HepG2 (cell line): ENCODE data around the gene DAAM1. TPM values are rescaled to one million over a fixed set of nuclear protein-coding genes. Genes with fewer than 3 reads are reported as not detected.

Source experiments
- DMAP1 ChIP-seq: IDR thresholded peaks from 2 replicates; pipeline ENCODE4 v1.6.1; 2016
- DPF2 ChIP-seq: sonication (generic); formaldehyde crosslinking; IDR thresholded peaks from 2 replicates; pipeline ENCODE4 v1.4.0; 2020; ENCODE audit warnings: mild to moderate bottlenecking, low read depth, missing genetic modification reagents, borderline replicate concordance
- KLF6 ChIP-seq: IDR thresholded peaks from 2 replicates; pipeline ENCODE4 v1.8.0; 2016; ENCODE audit warnings: missing biosample characterization, missing genetic modification reagents
- NBN ChIP-seq: fragments of 450-650 bp; conservative IDR thresholded peaks from 2 replicates; pipeline ENCODE4 v1.6.1; 2017
- NCOA2 ChIP-seq: sonication (generic); formaldehyde crosslinking; IDR thresholded peaks from 2 replicates; pipeline ENCODE4 v1.8.0; 2022; ENCODE audit warnings: inconsistent platforms
- NFKBIZ ChIP-seq: IDR thresholded peaks from 2 replicates; pipeline ENCODE4 v1.6.1; 2018; ENCODE audit warnings: missing genetic modification reagents, missing compliant biosample characterization
- SALL1 ChIP-seq: sonication (generic); formaldehyde crosslinking; IDR thresholded peaks from 2 replicates; pipeline ENCODE4 v1.8.0; 2022; ENCODE audit warnings: mild to moderate bottlenecking, missing genetic modification reagents
- SOX6 ChIP-seq, 2 experiments: fragments of 450-650 bp in 1 of 2; sonication (generic) in 1 of 2; formaldehyde crosslinking in 1 of 2; IDR thresholded peaks; 2 replicates each; pipeline versions ENCODE4 v1.4.0 to v1.6.1; 2017 to 2020; ENCODE audit warnings: antibody characterized with exemption in 1 of 2, mild to moderate bottlenecking in 1 of 2, missing genetic modification reagents in 1 of 2
- STAG1 ChIP-seq: sonication (generic); formaldehyde crosslinking; IDR thresholded peaks from 2 replicates; pipeline ENCODE4 v1.4.0; 2020; ENCODE audit warnings: missing genetic modification reagents
- ZNF207 ChIP-seq: fragments of 450-650 bp; IDR thresholded peaks from 2 replicates; pipeline ENCODE4 v1.6.1; 2016; ENCODE audit warnings: antibody characterized with exemption, borderline replicate concordance
- ZNF550 ChIP-seq: sonication (generic); formaldehyde crosslinking; IDR thresholded peaks from 2 replicates; pipeline ENCODE4 v1.4.0; 2020; ENCODE audit warnings: mild to moderate bottlenecking, missing genetic modification reagents, borderline replicate concordance
- ZNF598 ChIP-seq: sonication (generic); formaldehyde crosslinking; IDR thresholded peaks from 2 replicates; pipeline ENCODE4 v1.5.1; 2020; ENCODE audit warnings: mild to moderate bottlenecking, missing genetic modification reagents, borderline replicate concordance
- ZNF768 ChIP-seq: sonication (generic); formaldehyde crosslinking; IDR thresholded peaks from 2 replicates; pipeline ENCODE4 v1.4.0; 2020; ENCODE audit warnings: missing genetic modification reagents
- polyA plus RNA-seq, 8 experiments: library from polyadenylated mRNA; depleted of rRNA in 3 of 8; stranded (reverse) in 7 of 8; unstranded in 1 of 8; fragments of >200 nt; fragmentation: Illumina TruSeq in 4 of 8; extraction: Trizol in 4 of 8; gene quantifications; 2 replicates each; pipeline versions ENCODE4 v1.2.1 to v1.2.3, GENCODE V29; 2011 to 2016; ENCODE audit warnings: low read depth in 4 of 8, missing spikeins in 1 of 8, mixed read lengths in 1 of 8; ENCODE audit not compliant: insufficient read depth in 1 of 8
- total RNA-seq, 5 experiments: library from RNA; depleted of rRNA; stranded (reverse); fragments of >200 nt; fragmentation: Illumina TruSeq; extraction: Trizol; gene quantifications; 2 replicates each; pipeline ENCODE4 v1.2.3, GENCODE V29; 2016; ENCODE audit warnings: low read depth in 1 of 5
- TF ChIP-seq, protein P1 (sequence below): sonication (generic); formaldehyde crosslinking; IDR thresholded peaks from 2 replicates; pipeline ENCODE4 v1.5.1; 2020; ENCODE audit warnings: mild to moderate bottlenecking, missing genetic modification reagents, moderate library complexity
- TF ChIP-seq, protein P2 (sequence below): sonication (generic); formaldehyde crosslinking; IDR thresholded peaks from 2 replicates; pipeline ENCODE4 v1.5.0; 2020; ENCODE audit warnings: mild to moderate bottlenecking, missing genetic modification reagents
- TF ChIP-seq, protein P3 (sequence below): sonication (generic); formaldehyde crosslinking; IDR thresholded peaks from 2 replicates; pipeline ENCODE4 v1.4.0; 2020; ENCODE audit warnings: missing genetic modification reagents
- TF ChIP-seq, protein P4 (sequence below): sonication (generic); formaldehyde crosslinking; IDR thresholded peaks from 2 replicates; pipeline ENCODE4 v1.4.0; 2020; ENCODE audit warnings: missing genetic modification reagents

Gene DAAM1
- total and polyA plus RNA-seq, 2 of the 13 experiments (the other 11 are each of a cell fraction or from before 2014, with no cell fraction given): 10.9 to 24.5 TPM

DNA sequence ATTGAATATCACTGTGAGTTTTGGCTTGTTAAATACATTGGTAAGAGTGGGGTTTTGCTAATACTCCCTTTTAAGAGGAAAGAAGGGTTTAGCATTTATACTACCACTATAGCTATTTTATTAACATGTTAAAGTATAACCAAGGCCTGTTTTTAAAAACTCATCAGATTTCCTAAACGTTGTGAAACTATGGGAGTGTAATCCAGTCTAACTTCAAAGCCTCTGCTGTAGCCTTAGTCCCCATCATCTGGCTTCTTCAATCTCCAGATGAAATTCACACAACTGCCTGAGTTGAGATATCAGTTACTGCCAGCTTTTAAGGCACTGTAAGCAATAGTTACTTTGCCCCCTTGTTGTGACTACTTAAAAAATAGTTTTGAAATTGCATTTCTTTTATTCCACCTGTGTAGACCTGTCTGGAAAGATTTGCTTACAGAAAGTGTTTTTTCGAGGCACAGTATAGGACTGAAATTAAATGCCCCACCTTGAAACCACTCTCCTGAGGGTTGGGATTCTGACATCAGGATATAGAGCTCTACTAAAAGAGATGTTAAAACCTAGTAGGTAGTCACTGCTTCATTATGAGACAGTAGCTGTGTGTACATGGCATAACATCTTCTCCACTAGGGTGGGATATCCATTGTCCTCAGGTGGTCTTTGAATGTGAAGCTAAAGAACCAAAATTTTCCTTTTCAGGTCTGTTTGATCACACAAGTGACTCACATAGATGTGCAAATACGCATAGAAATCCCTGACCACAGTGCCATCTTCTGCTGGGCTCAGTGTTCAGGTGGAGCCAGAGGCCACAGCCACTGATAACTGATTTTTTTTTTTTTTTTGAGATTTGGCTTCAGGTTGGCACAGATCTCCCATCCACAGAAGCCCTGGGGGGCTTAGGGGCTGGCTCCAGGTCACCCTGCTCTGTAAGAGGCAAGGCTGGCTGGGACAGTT, 125.5 kb downstream of the DAAM1 start (continued):
- no peak for TF ChIP-seq KLF6 (CRISPR knock-in tag)
- TF ChIP-seq ZNF207: no peak
- TF ChIP-seq, protein P1, sequence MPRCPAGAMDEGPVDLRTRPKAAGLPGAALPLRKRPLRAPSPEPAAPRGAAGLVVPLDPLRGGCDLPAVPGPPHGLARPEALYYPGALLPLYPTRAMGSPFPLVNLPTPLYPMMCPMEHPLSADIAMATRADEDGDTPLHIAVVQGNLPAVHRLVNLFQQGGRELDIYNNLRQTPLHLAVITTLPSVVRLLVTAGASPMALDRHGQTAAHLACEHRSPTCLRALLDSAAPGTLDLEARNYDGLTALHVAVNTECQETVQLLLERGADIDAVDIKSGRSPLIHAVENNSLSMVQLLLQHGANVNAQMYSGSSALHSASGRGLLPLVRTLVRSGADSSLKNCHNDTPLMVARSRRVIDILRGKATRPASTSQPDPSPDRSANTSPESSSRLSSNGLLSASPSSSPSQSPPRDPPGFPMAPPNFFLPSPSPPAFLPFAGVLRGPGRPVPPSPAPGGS: no peak
- TF ChIP-seq ZNF550: no peak
- TF ChIP-seq SOX6 (IDR thresholded peaks at IDR 0.05): no peak
- TF ChIP-seq SOX6 (CRISPR knock-in tag; IDR thresholded peaks at IDR 0.05): peak; percentile 42; the same call in 1 of the 2 replicates
- no peak for TF ChIP-seq NFKBIZ (CRISPR knock-in tag)
- TF ChIP-seq DMAP1 (CRISPR knock-in tag): 0 out of 2 replicates have a peak, but pooled peaks have one; percentile 1
- no peak for TF ChIP-seq NBN
- no peak for TF ChIP-seq NCOA2 (CRISPR knock-in tag)
- TF ChIP-seq SALL1: 0 out of 2 replicates have a peak, but pooled peaks have one; percentile 11
- TF ChIP-seq ZNF768 (CRISPR knock-in tag): no peak
- TF ChIP-seq STAG1 (CRISPR knock-in tag): peak; percentile 65
- TF ChIP-seq, protein P2, sequence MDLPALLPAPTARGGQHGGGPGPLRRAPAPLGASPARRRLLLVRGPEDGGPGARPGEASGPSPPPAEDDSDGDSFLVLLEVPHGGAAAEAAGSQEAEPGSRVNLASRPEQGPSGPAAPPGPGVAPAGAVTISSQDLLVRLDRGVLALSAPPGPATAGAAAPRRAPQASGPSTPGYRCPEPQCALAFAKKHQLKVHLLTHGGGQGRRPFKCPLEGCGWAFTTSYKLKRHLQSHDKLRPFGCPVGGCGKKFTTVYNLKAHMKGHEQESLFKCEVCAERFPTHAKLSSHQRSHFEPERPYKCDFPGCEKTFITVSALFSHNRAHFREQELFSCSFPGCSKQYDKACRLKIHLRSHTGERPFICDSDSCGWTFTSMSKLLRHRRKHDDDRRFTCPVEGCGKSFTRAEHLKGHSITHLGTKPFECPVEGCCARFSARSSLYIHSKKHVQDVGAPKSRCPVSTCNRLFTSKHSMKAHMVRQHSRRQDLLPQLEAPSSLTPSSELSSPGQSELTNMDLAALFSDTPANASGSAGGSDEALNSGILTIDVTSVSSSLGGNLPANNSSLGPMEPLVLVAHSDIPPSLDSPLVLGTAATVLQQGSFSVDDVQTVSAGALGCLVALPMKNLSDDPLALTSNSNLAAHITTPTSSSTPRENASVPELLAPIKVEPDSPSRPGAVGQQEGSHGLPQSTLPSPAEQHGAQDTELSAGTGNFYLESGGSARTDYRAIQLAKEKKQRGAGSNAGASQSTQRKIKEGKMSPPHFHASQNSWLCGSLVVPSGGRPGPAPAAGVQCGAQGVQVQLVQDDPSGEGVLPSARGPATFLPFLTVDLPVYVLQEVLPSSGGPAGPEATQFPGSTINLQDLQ (CRISPR knock-in tag): no peak
- TF ChIP-seq ZNF598 (CRISPR knock-in tag): no peak
- TF ChIP-seq DPF2 (CRISPR knock-in tag): no peak
- TF ChIP-seq, protein P3, sequence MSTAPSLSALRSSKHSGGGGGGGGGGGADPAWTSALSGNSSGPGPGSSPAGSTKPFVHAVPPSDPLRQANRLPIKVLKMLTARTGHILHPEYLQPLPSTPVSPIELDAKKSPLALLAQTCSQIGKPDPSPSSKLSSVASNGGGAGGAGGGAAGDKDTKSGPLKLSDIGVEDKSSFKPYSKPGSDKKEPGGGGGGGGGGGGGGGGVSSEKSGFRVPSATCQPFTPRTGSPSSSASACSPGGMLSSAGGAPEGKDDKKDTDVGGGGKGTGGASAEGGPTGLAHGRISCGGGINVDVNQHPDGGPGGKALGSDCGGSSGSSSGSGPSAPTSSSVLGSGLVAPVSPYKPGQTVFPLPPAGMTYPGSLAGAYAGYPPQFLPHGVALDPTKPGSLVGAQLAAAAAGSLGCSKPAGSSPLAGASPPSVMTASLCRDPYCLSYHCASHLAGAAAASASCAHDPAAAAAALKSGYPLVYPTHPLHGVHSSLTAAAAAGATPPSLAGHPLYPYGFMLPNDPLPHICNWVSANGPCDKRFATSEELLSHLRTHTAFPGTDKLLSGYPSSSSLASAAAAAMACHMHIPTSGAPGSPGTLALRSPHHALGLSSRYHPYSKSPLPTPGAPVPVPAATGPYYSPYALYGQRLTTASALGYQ: no peak
- TF ChIP-seq, protein P4, sequence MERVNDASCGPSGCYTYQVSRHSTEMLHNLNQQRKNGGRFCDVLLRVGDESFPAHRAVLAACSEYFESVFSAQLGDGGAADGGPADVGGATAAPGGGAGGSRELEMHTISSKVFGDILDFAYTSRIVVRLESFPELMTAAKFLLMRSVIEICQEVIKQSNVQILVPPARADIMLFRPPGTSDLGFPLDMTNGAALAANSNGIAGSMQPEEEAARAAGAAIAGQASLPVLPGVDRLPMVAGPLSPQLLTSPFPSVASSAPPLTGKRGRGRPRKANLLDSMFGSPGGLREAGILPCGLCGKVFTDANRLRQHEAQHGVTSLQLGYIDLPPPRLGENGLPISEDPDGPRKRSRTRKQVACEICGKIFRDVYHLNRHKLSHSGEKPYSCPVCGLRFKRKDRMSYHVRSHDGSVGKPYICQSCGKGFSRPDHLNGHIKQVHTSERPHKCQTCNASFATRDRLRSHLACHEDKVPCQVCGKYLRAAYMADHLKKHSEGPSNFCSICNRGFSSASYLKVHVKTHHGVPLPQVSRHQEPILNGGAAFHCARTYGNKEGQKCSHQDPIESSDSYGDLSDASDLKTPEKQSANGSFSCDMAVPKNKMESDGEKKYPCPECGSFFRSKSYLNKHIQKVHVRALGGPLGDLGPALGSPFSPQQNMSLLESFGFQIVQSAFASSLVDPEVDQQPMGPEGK: no peak
